Activated CD4-positive, alpha-beta T cell treated with anti-CD3 and anti-CD28 coated beads, Interleukin-2, Interleukin-4, amounts not matched to agents 100 ng/mL and 50 ng/mL, durations not matched to agents 16 hours and 8 hours (primary cell): Measurements from ENCODE around the gene HNRNPL.
A peak's percentile ranks its signal among the peaks of the same experiment; 100 is the strongest.
"Not testable (repeated sequence)": the region's sequence is repeated elsewhere in the genome, so short reads cannot be mapped to it uniquely, and the experiment has no call there.

Experiments used
- DNase-seq: peaks from one replicate; pipeline ENCODE4 v3.0.0-alpha.2; 2020; ENCODE audit warnings: low spot score

Gene HNRNPL

DNA sequence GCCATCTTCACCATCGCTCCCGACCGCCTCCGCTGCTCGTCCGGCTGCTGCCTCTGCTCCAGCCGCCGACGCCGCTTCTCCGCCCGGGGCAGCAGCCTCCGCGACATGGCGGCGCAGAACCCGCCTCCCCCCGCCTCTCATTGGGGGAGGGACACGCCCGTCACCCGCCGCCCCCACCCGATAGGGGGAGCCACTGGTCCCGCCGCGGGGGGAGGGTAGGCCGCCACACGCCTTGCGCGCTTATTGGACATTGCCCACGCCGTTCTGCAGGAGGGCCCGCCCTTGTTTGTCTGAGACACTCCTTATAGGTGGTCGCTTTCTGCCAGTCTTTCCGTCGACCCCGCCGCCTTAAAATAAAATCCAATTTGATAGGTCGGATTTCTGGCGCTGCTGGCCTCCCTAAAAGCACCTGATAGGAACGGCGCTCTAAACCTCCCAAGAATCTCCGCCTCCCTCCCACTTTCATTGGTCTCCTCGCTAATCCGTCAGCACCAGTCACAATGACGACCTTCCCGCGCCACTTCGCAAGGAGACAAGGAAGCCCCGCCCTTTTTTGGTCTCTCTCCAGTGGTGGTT, at the start of gene HNRNPL:
Gene HNRNPL, minus strand, starts transcription at position 127 of the 576 bp plus-strand sequence. Its CDS starts 20 bp downstream, at position 107.
- peak; percentile 100 for DNase-seq

GRCh38 chr19:38898788-38899446, 49.1 kb upstream of the HNRNPL start:
- no peak for DNase-seq

- DNase-seq, result no peak
Observed at GRCh38 chr19:38894968-38895367, 45.2 kb upstream of the HNRNPL start.

- no peak for DNase-seq
Observed at GRCh38 chr19:38893341-38893771, 43.6 kb upstream of the HNRNPL start.

DNA sequence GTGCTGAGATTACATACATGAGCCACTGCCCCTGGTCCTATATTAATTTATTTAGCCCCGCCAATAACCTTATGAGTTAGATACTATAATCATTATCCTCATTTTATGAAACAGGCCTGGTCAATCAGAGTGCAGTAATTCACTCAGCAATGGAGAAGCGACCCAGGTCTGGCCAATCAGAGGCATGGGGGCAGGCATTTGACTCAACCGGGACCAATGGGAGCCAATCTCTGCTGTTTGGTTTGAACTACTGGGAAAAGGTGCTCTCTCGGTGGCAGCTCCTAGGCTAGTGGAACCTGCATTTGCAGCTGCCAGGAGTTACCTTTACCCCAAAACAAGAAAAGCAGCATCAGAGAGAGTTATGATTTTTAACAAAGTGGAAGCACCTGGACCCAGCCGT, 43.1 kb upstream of the HNRNPL start:
- no peak for DNase-seq

DNA sequence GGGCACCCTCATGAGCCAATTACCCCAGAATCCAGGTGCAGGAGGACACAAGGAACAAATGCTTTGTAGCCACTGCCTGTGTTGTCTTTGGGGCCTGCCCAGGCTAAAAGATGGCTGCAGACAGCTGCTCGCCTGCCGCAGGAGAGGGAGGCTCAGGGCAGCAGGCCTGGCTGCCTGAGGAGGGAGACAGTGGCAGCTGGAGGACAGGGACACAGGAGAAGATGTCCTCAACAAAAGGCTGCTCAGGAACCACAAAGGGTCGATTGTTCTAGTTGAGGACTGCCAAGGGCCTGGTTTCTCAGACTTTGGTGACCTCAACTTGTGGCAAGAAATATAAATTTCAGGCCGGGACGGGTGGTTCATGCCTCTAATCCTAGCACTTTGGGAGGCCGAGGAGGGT, 42.0 kb upstream of the HNRNPL start:
- no peak for DNase-seq

- DNase-seq, result no peak
Observed at GRCh38 chr19:38890686-38891085, 40.9 kb upstream of the HNRNPL start.

- DNase-seq, result no peak
Observed at GRCh38 chr19:38889803-38890202, 40.0 kb upstream of the HNRNPL start.

DNA sequence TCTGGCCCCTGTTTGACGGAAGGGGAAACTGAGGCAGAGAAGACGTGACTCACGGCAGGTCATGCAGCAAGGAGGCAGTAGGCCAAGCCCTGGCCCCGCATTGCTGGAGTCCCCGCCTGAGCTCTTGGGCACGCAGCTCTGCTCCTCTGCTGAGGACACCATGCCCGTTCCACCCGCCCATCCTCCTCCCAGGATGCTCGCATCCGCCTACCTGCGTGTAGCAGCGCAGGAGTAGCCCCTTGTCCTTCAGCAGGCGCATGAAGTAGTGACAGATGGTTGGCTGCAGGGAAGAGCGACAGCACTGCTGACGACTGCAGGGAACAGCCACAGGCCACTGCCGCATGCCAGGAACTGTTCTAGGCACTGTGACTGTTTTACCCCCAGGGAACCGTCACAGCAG, 39.1 kb upstream of the HNRNPL start:
- no peak for DNase-seq

DNA sequence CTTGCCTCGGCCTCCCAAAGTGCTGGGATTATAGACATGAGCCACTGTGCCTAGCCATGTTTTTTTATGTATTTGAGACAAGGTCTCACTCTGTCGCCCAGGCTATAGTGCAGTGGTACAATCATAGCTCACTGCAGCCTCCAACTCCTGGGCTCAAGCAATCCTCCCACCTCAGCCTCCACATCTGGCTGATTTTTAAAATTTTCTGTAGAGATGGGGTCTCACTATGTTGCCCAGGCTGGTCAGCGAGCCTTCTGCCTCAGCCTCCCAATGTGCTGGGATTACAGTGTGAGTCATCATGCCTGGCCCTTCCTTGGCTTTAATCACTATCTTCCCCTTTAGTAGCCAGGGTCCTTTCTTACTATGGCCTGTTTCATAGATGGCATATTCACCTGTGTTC, 34.9 kb upstream of the HNRNPL start:
- DNase-seq, result not testable (repeated sequence)

DNA sequence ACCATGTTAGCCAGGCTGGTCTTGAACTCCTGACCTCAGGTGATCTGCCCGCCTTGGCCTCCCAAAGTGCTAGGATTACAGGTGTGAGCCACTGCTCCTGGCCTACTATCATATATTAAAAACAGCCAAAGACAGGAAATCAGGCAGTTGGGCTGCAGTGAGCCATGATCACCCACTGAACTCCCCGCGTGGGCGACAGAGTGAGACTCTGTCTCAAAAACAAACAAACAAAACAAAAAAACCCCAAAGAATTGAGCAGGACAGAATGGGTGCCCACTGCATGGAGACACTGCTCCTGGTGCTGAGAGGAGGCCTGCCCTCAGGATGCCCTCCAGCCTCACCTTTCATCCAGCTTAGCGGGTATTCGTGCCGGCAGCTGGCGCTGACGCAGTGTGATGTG, 33.5 kb upstream of the HNRNPL start:
- no peak for DNase-seq

DNA sequence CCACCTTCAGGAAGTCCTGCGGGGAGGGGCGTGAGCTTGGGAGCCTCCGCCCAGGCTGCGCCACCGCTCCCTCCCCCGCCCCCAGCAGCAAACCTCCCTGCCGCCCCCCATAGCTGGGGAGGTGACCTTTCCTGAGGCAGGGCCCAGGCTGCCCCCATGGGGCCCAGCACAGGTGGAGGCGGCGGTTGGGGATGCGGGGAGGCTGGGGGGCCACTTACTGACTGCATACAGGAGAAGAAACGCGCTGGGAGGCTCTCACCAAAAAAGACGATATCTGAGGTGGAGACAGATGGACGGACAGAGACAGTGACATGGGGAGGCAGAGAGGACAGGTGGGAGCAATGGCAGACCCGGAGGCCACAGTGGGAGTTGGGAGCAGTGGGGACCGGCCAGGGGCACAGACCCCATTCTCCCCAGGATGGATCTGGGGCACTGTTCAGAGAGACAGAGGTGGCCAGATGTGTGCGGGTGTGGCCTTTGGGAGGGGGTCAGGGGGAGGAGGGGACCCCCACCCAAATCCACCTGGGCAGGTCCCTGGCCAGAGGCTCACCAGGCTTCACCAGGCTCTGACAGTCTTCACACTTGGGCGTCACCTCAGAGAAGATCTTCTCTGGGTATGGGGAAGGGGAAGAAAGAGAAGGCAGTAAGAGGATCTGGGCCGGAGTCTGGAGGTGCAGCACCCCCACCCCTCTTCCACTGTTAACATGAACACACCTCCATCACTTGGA, 31.3 kb upstream of the HNRNPL start:
- DNase-seq, result no peak

- DNase-seq, result no peak
Observed at GRCh38 chr19:38880076-38880881, 30.5 kb upstream of the HNRNPL start.

DNA sequence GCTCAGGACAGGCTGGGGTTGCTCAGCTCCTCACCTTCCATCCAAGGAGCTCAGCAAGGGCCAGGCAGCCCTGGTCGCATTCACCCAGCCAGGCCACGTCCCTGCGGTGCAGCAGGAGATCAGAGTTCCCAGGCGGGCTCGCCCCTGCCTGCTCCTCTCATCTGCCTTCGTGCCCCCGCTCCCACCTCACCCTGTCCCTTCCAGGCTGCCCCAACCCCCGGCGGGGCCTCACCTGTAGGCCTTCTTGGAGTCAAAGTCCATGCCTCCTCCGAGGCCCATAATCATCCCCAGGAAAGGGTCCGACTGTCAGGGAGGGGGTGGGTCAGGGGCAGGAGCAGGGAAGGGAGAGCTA, 29.6 kb upstream of the HNRNPL start:
- no peak for DNase-seq

DNA sequence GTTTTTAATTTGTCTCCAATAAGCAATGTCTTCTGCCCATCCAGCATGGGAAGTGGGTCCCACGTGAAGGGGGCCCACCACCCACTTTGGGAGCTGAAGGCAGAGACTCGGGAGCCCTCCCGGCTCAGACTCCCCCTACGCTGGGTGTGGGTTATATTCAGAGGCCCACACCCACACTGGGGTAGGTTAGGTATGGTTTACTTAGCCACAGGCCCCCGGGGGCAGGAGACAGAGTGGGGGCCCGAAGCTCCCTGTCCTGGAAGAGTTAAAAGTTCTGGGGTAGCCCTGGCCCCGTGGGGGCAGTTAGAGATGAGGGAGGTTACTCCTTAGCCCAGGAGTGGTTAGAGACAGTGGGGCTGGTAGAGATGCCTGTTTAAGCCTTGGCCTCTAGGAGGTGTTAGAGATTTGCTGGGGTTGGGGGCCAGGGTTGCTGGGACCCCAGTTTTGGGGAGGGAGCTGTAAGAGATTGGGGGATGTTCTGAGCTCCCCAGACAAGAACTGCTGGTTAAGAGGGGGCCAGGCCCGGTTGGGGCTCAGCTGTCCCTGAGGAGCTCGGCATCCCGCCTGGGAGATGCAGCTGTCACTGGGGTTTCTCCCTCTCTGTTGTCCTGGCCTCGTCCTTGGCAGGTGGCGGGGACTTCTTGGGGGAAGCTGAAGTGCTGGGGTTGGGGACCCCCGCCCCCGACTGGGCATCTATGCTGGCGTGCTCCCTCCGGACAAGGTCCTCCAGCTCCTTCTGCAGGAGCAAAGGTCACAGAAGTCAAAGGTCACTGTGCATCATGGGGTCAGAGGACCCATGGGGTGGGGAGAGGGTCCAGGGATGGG, 29.0 kb upstream of the HNRNPL start:
- no peak for DNase-seq

- DNase-seq, result peak; percentile 70
Observed at GRCh38 chr19:38877781-38878574, 28.2 kb upstream of the HNRNPL start, which contains the start of gene RINL. Gene RINL (minus strand): TSS chr19:38878275. CDS start chr19:38876742, 1,533 bp downstream.

GRCh38 chr19:38875656-38876395, 26.0 kb upstream of the HNRNPL start:
- no peak for DNase-seq

DNA sequence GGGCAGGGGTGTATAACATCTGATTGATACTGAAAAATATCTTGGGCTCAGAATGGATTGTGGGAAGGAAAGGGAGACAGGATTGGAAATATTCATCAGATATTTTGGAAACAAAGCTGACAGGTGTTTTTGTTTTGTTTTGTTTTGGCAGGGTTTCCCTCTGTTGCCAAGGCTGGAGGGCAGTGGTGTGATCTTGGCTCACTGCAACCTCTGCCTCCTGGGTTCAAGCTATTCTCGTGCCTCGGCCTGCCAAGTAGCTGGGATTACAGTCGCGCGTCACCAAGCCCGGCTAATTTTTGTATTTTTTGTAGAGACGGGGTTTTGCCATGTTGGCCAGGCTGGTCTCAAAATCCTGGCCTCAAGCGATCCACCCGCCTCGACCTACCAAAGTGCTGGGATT, 23.6 kb upstream of the HNRNPL start:
- DNase-seq, result not testable (repeated sequence)

GRCh38 chr19:38870612-38871011, 20.8 kb upstream of the HNRNPL start:
- DNase-seq, result no peak
